K562 (cell line): Measurements from ENCODE around the gene MYO1E. TPM values are rescaled to one million over a fixed set of nuclear protein-coding genes. Genes with fewer than 3 reads are reported as not detected.

Source experiments
- ATAC-seq: fragments of 200-7000 bp; cut with Tn5 transposase; 3 replicates; pipeline ENCODE4 v1.9.1; 2020; ENCODE audit warnings: moderate library complexity
- BruUV-seq: library from RNA; stranded (reverse); fragments of 400-500 nt; replicated peaks from 2 replicates; lab custom pipeline; 2021; lab: Mats Ljungman, UMichigan
- CTCF ChIA-PET: fragments of 300-600 bp; formaldehyde crosslinking; extraction: SDS; loops from one replicate; lab custom pipeline; 2021; ENCODE audit warnings: low intra/inter-chr PET ratio; lab: Yijun Ruan, JAX
- POLR2A ChIA-PET: fragments of 300-600, 350-650 bp; sonication (Branson Sonifier 250); formaldehyde crosslinking; extraction: SDS; loops from one replicate; lab custom pipeline; 2021; ENCODE audit warnings: antibody characterized with exemption, inconsistent platforms; lab: Yijun Ruan, JAX
- DNase-seq, 4 experiments: peaks; one replicate each; pipeline versions ENCODE4 v3.0.0 to v3.0.0-alpha.2; 2011 to 2018; ENCODE audit warnings: low spot score in 3 of 4, mixed read lengths in 3 of 4; ENCODE audit errors: extremely low read depth in 1 of 4
- FAIRE-seq: peaks from 2 replicates; lab custom pipeline; 2011; peaks lifted over from hg19 to GRCh38; lab: Jason Lieb, UNC
- H2AFZ ChIP-seq: 2 replicates; pipeline ENCODE4 v1.6.0; 2011; ENCODE audit warnings: low read depth, low read length, control low read depth, inconsistent platforms
- H3K27ac ChIP-seq: fragments of 200-600 bp; 3 replicates; pipeline ENCODE4 v1.8.0; 2011; ENCODE audit warnings: low read depth, mild to moderate bottlenecking, control low read depth, inconsistent platforms, low read length, moderate library complexity, mixed read lengths; ENCODE audit errors: extremely low read depth
- H3K27me3 ChIP-seq, 2 experiments: fragments of 300-600 bp in 1 of 2; 2 replicates in 1 of 2; 3 replicates in 1 of 2; pipeline versions ENCODE4 v1.6.0 to v1.8.0; 2011; ENCODE audit warnings: inconsistent platforms in 2 of 2, low read length in 2 of 2, mild to moderate bottlenecking in 1 of 2, mixed read lengths in 1 of 2, moderate library complexity in 1 of 2; ENCODE audit not compliant: control insufficient read depth in 2 of 2, insufficient read depth in 2 of 2
- H3K36me3 ChIP-seq: fragments of 300-600 bp; 3 replicates; pipeline ENCODE4 v1.8.0; 2011; ENCODE audit warnings: mild to moderate bottlenecking, low read length, inconsistent platforms; ENCODE audit not compliant: control insufficient read depth, insufficient read depth
- H3K4me1 ChIP-seq, 2 experiments: fragments of 200-600 bp in 1 of 2; replicated peaks in 1 of 2; 2 replicates in 1 of 2; 3 replicates in 1 of 2; pipeline versions ENCODE4 v1.5.1 to v1.8.0; 2011; ENCODE audit warnings: inconsistent platforms in 2 of 2, low read length in 2 of 2, mild to moderate bottlenecking in 1 of 2, mixed read lengths in 1 of 2, moderate library complexity in 1 of 2; ENCODE audit not compliant: control insufficient read depth in 2 of 2, insufficient read depth in 2 of 2
- H3K4me2 ChIP-seq: 2 replicates; pipeline ENCODE4 v1.6.1; 2011; ENCODE audit warnings: low read length, control low read depth, inconsistent platforms, mixed read lengths; ENCODE audit not compliant: insufficient read depth
- H3K4me3 ChIP-seq: fragments of 200-600 bp; sonication (generic), shearing (Covaris generic); 2 replicates; pipeline ENCODE4 v1.5.1; 2016; ENCODE audit warnings: control low read depth, inconsistent platforms
- H3K79me2 ChIP-seq: fragments of 200-600 bp; 3 replicates; pipeline ENCODE4 v1.8.0; 2011; ENCODE audit warnings: low read length, inconsistent platforms; ENCODE audit not compliant: control insufficient read depth, insufficient read depth
- H3K9ac ChIP-seq, 2 experiments: 2 replicates each; pipeline versions ENCODE4 v1.6.0 to v1.6.1; 2011; ENCODE audit warnings: low read depth in 2 of 2, low read length in 2 of 2, control low read depth in 1 of 2, inconsistent platforms in 1 of 2, mild to moderate bottlenecking in 1 of 2, mixed read lengths in 1 of 2; ENCODE audit not compliant: insufficient read depth in 1 of 2
- H3K9me1 ChIP-seq: one replicate; pipeline ENCODE4 v1.6.0; 2011; ENCODE audit warnings: inconsistent platforms, mild to moderate bottlenecking, low read length, moderate library complexity; ENCODE audit not compliant: control insufficient read depth, insufficient read depth
- H3K9me3 ChIP-seq: replicated peaks from 2 replicates; pipeline ENCODE4 v1.5.1; 2011; ENCODE audit warnings: low read depth, low read length, inconsistent platforms; ENCODE audit not compliant: control insufficient read depth, insufficient read depth
- H4K20me1 ChIP-seq: replicated peaks from 2 replicates; pipeline ENCODE4 v1.6.1; 2011; ENCODE audit warnings: low read length, inconsistent platforms, mixed read lengths; ENCODE audit not compliant: control insufficient read depth, insufficient read depth
- BRD4 ChIP-seq: fragments of 200-600 bp; sonication (generic); IDR thresholded peaks from 2 replicates; pipeline ENCODE4 v1.6.1; 2017; ENCODE audit warnings: inconsistent platforms
- STAT6 ChIP-seq: sonication (generic); formaldehyde crosslinking; IDR thresholded peaks from 2 replicates; pipeline ENCODE4 v1.8.1; 2023; ENCODE audit warnings: mild to moderate bottlenecking, missing genetic modification reagents
- ZNF140 ChIP-seq: fragments of 250-450 bp; sonication (Bioruptor Pico); IDR thresholded peaks from 2 replicates; pipeline ENCODE4 v1.8.0; 2021; ENCODE audit warnings: moderate library complexity, mild to moderate bottlenecking, inconsistent platforms
- WGBS: fragments of 100-300 bp; shearing (Covaris generic); methylation state at CpG from one replicate; pipeline ENCODE4 v1.1.6; 2016; ENCODE audit warnings: low coverage, mixed read lengths; ENCODE audit not compliant: insufficient coverage; ENCODE audit errors: missing lambda C conversion rate; 5-methylcytosine and 5-hydroxymethylcytosine counted together
- in situ Hi-C: fragments of 300-500 bp; cut with MboI; formaldehyde crosslinking; loops from 4 replicates; pipeline ENCODE4 v1.15.0; 2018; ENCODE audit warnings: inconsistent platforms, mixed read lengths
- intact Hi-C: fragments of 100-400 bp; cut with micrococcal nuclease; formaldehyde crosslinking; loops from 2 replicates; pipeline ENCODE4 v1.14.2; 2022
- polyA plus RNA-seq, 8 experiments: library from polyadenylated mRNA; depleted of rRNA in 4 of 8; stranded (reverse) in 5 of 8; unstranded in 3 of 8; fragments of >200 nt; fragmentation: Nextera tagmentation in 2 of 8; fragmentation: Illumina TruSeq in 1 of 8; extraction: Ambion mirVana in 2 of 8; extraction: Trizol in 1 of 8; gene quantifications; 2 replicates each; pipeline versions ENCODE4 v1.2.1 to v1.2.3, GENCODE V29; 2011 to 2014; ENCODE audit warnings: inconsistent platforms in 1 of 8, missing spikeins in 1 of 8
- total RNA-seq, 7 experiments: library from RNA; depleted of rRNA in 6 of 7; stranded (reverse); fragments of >200 nt in 6 of 7; fragmentation: Illumina TruSeq in 2 of 7; extraction: Trizol in 2 of 7; gene quantifications; 2 replicates each; pipeline versions ENCODE4 v1.2.1 to v1.2.3, GENCODE V29; 2011 to 2021; ENCODE audit warnings: low replicate concordance in 1 of 7

Gene MYO1E
- total and polyA plus RNA-seq, 9 of the 15 experiments (the other 6 are each of a cell fraction or from before 2014, with no cell fraction given): under 0.01 to 0.44 (median 0.01) TPM; not detected in 6

- POLR2A ChIA-PET: no interaction called here
- H4K20me1 ChIP-seq: no peaks in the 10 kb centered on the region
- no peak overlapping the region for H3K4me3 ChIP-seq
- no peaks in the 10 kb centered on the region for H3K79me2 ChIP-seq
- no peak for ATAC-seq
- no peaks in the 10 kb centered on the region for H3K36me3 ChIP-seq
- H3K9ac ChIP-seq: no peak overlapping the region
- WGBS: 0% methylated on average over 3 of the region's 3 CpGs
- H3K9me1 ChIP-seq: no peaks in the 10 kb centered on the region
- H3K4me2 ChIP-seq: no peak overlapping the region
- in situ Hi-C loops (no loop called here), intact Hi-C loops (no loop called here)
- BruUV-seq: no TSS peak
- peaks cover 0 to 9% of the 10 kb centered on the region in 2 experiments; a peak in 3 of 5 replicates for H3K27me3 ChIP-seq
- H3K27ac ChIP-seq: no peak overlapping the region
- H2AFZ ChIP-seq: no peak overlapping the region
- no peaks in the 10 kb centered on the region for H3K9me3 ChIP-seq
- no peak for FAIRE-seq
- TF ChIP-seq BRD4 (no peak), ZNF140 (CRISPR knock-in tag) (no peak), STAT6 (CRISPR knock-in tag) (no peak)
- H3K4me1 ChIP-seq: no peaks in the 10 kb centered on the region
- CTCF ChIA-PET: no interaction called here
- DNase-seq: no peak
These were observed 11.8 kb upstream of the MYO1E start for GRCh38 chr15:59384507-59384906.
